ENCODE results near the gene PFDN5. TPM values are rescaled to one million over a fixed set of nuclear protein-coding genes. Genes with fewer than 3 reads are reported as not detected.

The PFDN5 gene
- total RNA-seq, 2 donors from 2014 or later, result 322 to 403 TPM

DNA sequence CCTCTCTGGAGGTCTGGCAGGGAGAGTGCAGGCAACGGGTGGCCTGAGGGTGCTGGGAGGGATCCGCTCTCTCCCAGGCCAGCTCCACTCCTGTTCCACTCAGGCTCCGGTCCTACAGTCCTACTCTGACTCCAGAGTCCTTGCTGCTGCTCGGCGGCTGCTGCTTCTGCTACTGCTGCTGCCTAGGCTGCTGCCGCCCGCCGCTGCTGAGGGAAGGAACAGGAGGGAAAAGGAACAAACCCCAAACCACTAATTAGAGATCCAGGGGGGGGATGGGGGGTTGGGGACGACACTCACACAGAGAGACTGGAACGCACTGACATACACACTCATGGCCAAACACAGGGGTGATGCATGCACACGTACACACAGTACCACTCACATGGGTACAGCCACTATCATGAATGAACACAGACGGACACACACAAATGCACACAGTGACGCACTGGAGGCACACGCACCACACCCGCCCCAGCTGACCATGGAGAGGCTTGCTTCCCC lies 40.9 kb downstream of the PFDN5 start, which contains the start of gene SP7:
TSS of gene SP7 (minus strand) at position 174 of the 501 bp plus-strand sequence. CDS start 708 bp downstream, outside the sequence.
- H3K36me3 Mint-ChIP-seq (ENCODE audit: low read depth), result no peaks in the 10 kb centered on the region
- no peaks in the 10 kb centered on the region for H3K36me3 ChIP-seq (ENCODE audit: control insufficient read depth, insufficient read depth, low read length)
- H3K9me3 Mint-ChIP-seq, result no peaks in the 10 kb centered on the region
- 78 to 89% methylated on average over 5 to 13 of the region's 15 CpGs for WGBS, 2 experiments (ENCODE audit: insufficient coverage in 1 of 2, insufficient read length in 1 of 2)
- H3K9ac ChIP-seq (ENCODE audit: extremely low read depth, low read length, poor library complexity, severe bottlenecking), result no peak within 1 kb of the TSS
- no peaks in the 10 kb centered on the region for H3K4me1 ChIP-seq (ENCODE audit: control insufficient read depth, insufficient read depth, low read length)
- H3K9me3 ChIP-seq (ENCODE audit: control insufficient read depth, low read length), result no peaks in the 10 kb centered on the region
- DNase-seq, result peak; percentile 56
- H3K27ac Mint-ChIP-seq, result no peak within 1 kb of the TSS
- no peak within 1 kb of the TSS for H3K4me3 Mint-ChIP-seq
- peaks cover 10% of the 10 kb centered on the region for H3K4me1 Mint-ChIP-seq
- TF ChIP-seq, protein P1, sequence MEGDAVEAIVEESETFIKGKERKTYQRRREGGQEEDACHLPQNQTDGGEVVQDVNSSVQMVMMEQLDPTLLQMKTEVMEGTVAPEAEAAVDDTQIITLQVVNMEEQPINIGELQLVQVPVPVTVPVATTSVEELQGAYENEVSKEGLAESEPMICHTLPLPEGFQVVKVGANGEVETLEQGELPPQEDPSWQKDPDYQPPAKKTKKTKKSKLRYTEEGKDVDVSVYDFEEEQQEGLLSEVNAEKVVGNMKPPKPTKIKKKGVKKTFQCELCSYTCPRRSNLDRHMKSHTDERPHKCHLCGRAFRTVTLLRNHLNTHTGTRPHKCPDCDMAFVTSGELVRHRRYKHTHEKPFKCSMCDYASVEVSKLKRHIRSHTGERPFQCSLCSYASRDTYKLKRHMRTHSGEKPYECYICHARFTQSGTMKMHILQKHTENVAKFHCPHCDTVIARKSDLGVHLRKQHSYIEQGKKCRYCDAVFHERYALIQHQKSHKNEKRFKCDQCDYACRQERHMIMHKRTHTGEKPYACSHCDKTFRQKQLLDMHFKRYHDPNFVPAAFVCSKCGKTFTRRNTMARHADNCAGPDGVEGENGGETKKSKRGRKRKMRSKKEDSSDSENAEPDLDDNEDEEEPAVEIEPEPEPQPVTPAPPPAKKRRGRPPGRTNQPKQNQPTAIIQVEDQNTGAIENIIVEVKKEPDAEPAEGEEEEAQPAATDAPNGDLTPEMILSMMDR (conservative IDR thresholded peaks at IDR 0.05), result no peak
- H3K27me3 Mint-ChIP-seq (ENCODE audit: insufficient read depth), result peaks cover 35% of the 10 kb centered on the region
- H3K27ac ChIP-seq (ENCODE audit: low read depth, low read length), result no peak within 1 kb of the TSS
- H3K27me3 ChIP-seq (ENCODE audit: control insufficient read depth, insufficient read depth, low read length, poor library complexity, severe bottlenecking), result no peaks in the 10 kb centered on the region
- no peak within 1 kb of the TSS for H3K4me3 ChIP-seq (ENCODE audit: low read length)

DNA sequence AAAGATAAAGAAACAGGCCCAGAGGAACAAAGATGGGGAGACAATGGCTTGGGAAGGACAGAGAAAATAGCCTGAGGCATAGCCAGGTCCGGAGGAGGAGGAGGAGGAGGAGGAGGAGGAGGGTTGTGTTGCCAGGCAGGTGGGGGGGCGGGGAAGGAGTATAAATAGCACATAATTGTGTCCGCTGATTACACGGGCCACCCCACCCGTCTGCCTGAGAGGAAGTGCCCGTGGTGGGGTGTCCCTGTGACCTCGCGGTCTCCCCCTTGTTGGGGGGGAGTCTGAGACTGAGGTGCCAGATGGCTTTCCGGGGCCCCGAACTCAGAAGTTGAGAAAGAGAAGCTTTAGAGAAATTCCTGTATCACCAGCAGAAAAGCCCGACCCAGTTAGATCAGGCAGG lies 42.7 kb downstream of the PFDN5 start:
- Mint-ChIP-seq H3K9me3 (no peaks in the 10 kb centered on the region), H3K27ac (no peak overlapping the region), H3K36me3 (ENCODE audit: low read depth) (no peaks in the 10 kb centered on the region), H3K27me3 (ENCODE audit: insufficient read depth) (peaks cover 35% of the 10 kb centered on the region), H3K4me3 (no peak overlapping the region), H3K4me1 (peaks cover 10% of the 10 kb centered on the region)
- 42 to 63% methylated on average over 8 to 11 of the region's 11 CpGs for WGBS, 2 experiments (ENCODE audit: insufficient coverage in 1 of 2, insufficient read length in 1 of 2)
- no peak for DNase-seq
- H3K9ac ChIP-seq (ENCODE audit: extremely low read depth, low read length, poor library complexity, severe bottlenecking), result no peak overlapping the region
- no peaks in the 10 kb centered on the region for H3K36me3 ChIP-seq (ENCODE audit: control insufficient read depth, insufficient read depth, low read length)
- TF ChIP-seq, protein P1 (conservative IDR thresholded peaks at IDR 0.05), result no peak
- H3K27me3 ChIP-seq (ENCODE audit: control insufficient read depth, insufficient read depth, low read length, poor library complexity, severe bottlenecking), result no peaks in the 10 kb centered on the region
- H3K4me1 ChIP-seq (ENCODE audit: control insufficient read depth, insufficient read depth, low read length), result no peaks in the 10 kb centered on the region
- no peaks in the 10 kb centered on the region for H3K9me3 ChIP-seq (ENCODE audit: control insufficient read depth, low read length)
- no peak overlapping the region for H3K4me3 ChIP-seq (ENCODE audit: low read length)
- no peak overlapping the region for H3K27ac ChIP-seq (ENCODE audit: low read depth, low read length)

DNA sequence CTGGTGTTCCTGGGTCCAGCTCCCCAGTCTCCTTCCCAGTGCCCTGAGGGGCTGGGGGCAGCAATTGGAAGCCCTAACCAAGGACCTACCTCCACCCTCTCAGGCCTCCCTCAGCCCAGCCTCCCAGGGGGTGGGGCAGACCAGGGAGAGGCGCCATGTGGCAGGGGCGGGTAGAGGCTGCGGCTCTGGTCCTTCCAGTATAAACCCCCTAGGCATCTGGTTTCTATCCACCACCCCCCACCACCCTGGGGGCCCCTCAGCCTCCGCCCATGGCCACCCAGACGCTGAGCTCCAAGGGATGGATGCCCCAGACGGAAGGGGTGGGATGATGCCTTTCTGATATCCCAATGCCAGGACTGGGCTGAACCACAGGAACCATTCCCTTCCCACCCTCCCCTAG lies 43.6 kb downstream of the PFDN5 start:
- H3K9me3 ChIP-seq (ENCODE audit: control insufficient read depth, low read length), result no peaks in the 10 kb centered on the region
- no peak overlapping the region for H3K9ac ChIP-seq (ENCODE audit: extremely low read depth, low read length, poor library complexity, severe bottlenecking)
- H3K4me3 ChIP-seq (ENCODE audit: low read length), result no peak overlapping the region
- H3K36me3 ChIP-seq (ENCODE audit: control insufficient read depth, insufficient read depth, low read length), result no peaks in the 10 kb centered on the region
- no peak overlapping the region for H3K27ac ChIP-seq (ENCODE audit: low read depth, low read length)
- Mint-ChIP-seq H3K4me1 (peaks cover 10% of the 10 kb centered on the region), H3K27ac (no peak overlapping the region), H3K27me3 (ENCODE audit: insufficient read depth) (peaks cover 34% of the 10 kb centered on the region), H3K4me3 (no peak overlapping the region), H3K9me3 (no peaks in the 10 kb centered on the region), H3K36me3 (ENCODE audit: low read depth) (no peaks in the 10 kb centered on the region)
- 86 to 100% methylated on average over 1 to 6 of the region's 6 CpGs for WGBS, 2 experiments (ENCODE audit: insufficient coverage in 1 of 2, insufficient read length in 1 of 2)
- H3K27me3 ChIP-seq (ENCODE audit: control insufficient read depth, insufficient read depth, low read length, poor library complexity, severe bottlenecking), result no peaks in the 10 kb centered on the region
- DNase-seq, result no peak
- H3K4me1 ChIP-seq (ENCODE audit: control insufficient read depth, insufficient read depth, low read length), result no peaks in the 10 kb centered on the region
- TF ChIP-seq, protein P1 (conservative IDR thresholded peaks at IDR 0.05), result no peak
